H1 (cell line): ENCODE results near the gene ME3. TPM values are rescaled to one million over a fixed set of nuclear protein-coding genes. Genes with fewer than 3 reads are reported as not detected.

Source experiments
- CTCF ChIA-PET: fragments of 300-600 bp; sonication (Branson Sonifier 250); formaldehyde crosslinking; loops from one replicate; lab custom pipeline; 2021; ENCODE audit not compliant: partially characterized antibody; lab: Charles Lee
- POLR2A ChIA-PET: fragments of 300-600 bp; sonication (Branson Sonifier 250); formaldehyde crosslinking; loops from one replicate; lab custom pipeline; 2021; ENCODE audit warnings: inconsistent platforms; ENCODE audit not compliant: partially characterized antibody; lab: Charles Lee
- DNase-seq, 2 experiments: peaks; one replicate each; pipeline versions ENCODE4 v3.0.0 to v3.0.0-alpha.2; 2010 to 2022; ENCODE audit warnings: low spot score in 2 of 2, low read depth in 1 of 2, mixed read lengths in 1 of 2
- FAIRE-seq: peaks from 2 replicates; lab custom pipeline; 2011; peaks lifted over from hg19 to GRCh38; lab: Jason Lieb, UNC
- H2AFZ ChIP-seq: 2 replicates; pipeline ENCODE4 v1.8.1; 2012; ENCODE audit warnings: low read length, inconsistent platforms
- H2AK5ac ChIP-seq: 2 replicates; pipeline ENCODE4 v1.6.1; 2013; ENCODE audit warnings: low read depth, low read length
- H2BK120ac ChIP-seq: replicated peaks from 2 replicates; pipeline ENCODE3; 2013; ENCODE audit warnings: low read depth, low read length, inconsistent platforms
- H2BK12ac ChIP-seq: 2 replicates; pipeline ENCODE4 v1.6.1; 2013; ENCODE audit warnings: low read depth, low read length
- H2BK15ac ChIP-seq: 2 replicates; pipeline ENCODE4 v1.6.1; 2013; ENCODE audit warnings: low read length
- H2BK20ac ChIP-seq: 2 replicates; pipeline ENCODE4 v1.6.1; 2013; ENCODE audit warnings: low read length
- H2BK5ac ChIP-seq: 2 replicates; pipeline ENCODE4 v1.6.1; 2013; ENCODE audit warnings: low read depth, low read length
- H3K14ac ChIP-seq: 2 replicates; pipeline ENCODE4 v1.6.1; 2013; ENCODE audit warnings: inconsistent platforms; ENCODE audit not compliant: insufficient read length
- H3K18ac ChIP-seq: 2 replicates; pipeline ENCODE4 v1.6.1; 2013; ENCODE audit warnings: low read length; ENCODE audit errors: extremely low read depth
- H3K23ac ChIP-seq: 2 replicates; pipeline ENCODE4 v1.6.1; 2013; ENCODE audit warnings: inconsistent platforms; ENCODE audit not compliant: insufficient read length
- H3K23me2 ChIP-seq: 2 replicates; pipeline ENCODE4 v1.6.1; 2013; ENCODE audit warnings: low read depth, low read length
- H3K27ac ChIP-seq: 2 replicates; pipeline ENCODE4 v1.6.1; 2011; ENCODE audit warnings: low read depth, low read length, inconsistent platforms
- H3K27me3 ChIP-seq, 4 experiments: replicated peaks in 1 of 4; 1 replicate in 1 of 4; 2 replicates in 3 of 4; pipeline versions ENCODE4 v1.6.1 to v1.8.1; 2011 to 2013; ENCODE audit warnings: low read length in 3 of 4, mild to moderate bottlenecking in 3 of 4, inconsistent platforms in 2 of 4, mixed read lengths in 2 of 4, moderate library complexity in 1 of 4; ENCODE audit not compliant: control insufficient read depth in 3 of 4, insufficient read depth in 3 of 4; ENCODE audit errors: extremely low read depth in 1 of 4
- H3K36me3 ChIP-seq, 4 experiments: 2 replicates each; pipeline versions ENCODE4 v1.6.1 to v1.8.1; 2011 to 2013; ENCODE audit warnings: mild to moderate bottlenecking in 4 of 4, low read length in 3 of 4, moderate library complexity in 2 of 4, control low read depth in 1 of 4, inconsistent platforms in 1 of 4; ENCODE audit not compliant: insufficient read depth in 4 of 4, control insufficient read depth in 2 of 4
- H3K4ac ChIP-seq: replicated peaks from 2 replicates; pipeline ENCODE3; 2013; ENCODE audit warnings: low read length, low read depth, mixed read lengths, inconsistent platforms; ENCODE audit not compliant: insufficient read length
- H3K4me1 ChIP-seq, 4 experiments: replicated peaks in 1 of 4; 1 replicate in 1 of 4; 2 replicates in 3 of 4; pipeline versions ENCODE4 v1.6.1 to v1.8.1; 2011 to 2013; ENCODE audit warnings: low read length in 3 of 4, inconsistent platforms in 2 of 4, mixed read lengths in 1 of 4; ENCODE audit not compliant: insufficient read depth in 4 of 4, control insufficient read depth in 3 of 4
- H3K4me2 ChIP-seq, 2 experiments: 2 replicates each; pipeline versions ENCODE4 v1.6.1 to v1.8.1; 2011 to 2013; ENCODE audit warnings: low read depth in 2 of 2, low read length in 2 of 2, control low read depth in 1 of 2, inconsistent platforms in 1 of 2, mild to moderate bottlenecking in 1 of 2; ENCODE audit not compliant: insufficient read depth in 1 of 2
- H3K4me3 ChIP-seq, 4 experiments: fragments of 200-600, 300-600 bp in 1 of 4; sonication (generic), shearing (Covaris generic), sonication (Bioruptor Twin) in 1 of 4; 2 replicates each; pipeline versions ENCODE4 v1.5.1 to v1.8.1; 2011 to 2016; ENCODE audit warnings: low read length in 4 of 4, low read depth in 3 of 4, control low read depth in 2 of 4, inconsistent platforms in 2 of 4, mild to moderate bottlenecking in 2 of 4, mixed read lengths in 1 of 4, moderate library complexity in 1 of 4; ENCODE audit not compliant: insufficient read depth in 2 of 4; ENCODE audit errors: extremely low read depth in 1 of 4
- H3K56ac ChIP-seq: replicated peaks from 2 replicates; pipeline ENCODE3; 2013; ENCODE audit warnings: low read depth, mild to moderate bottlenecking, mixed read lengths, low read length, inconsistent platforms; ENCODE audit not compliant: insufficient read length
- H3K79me1 ChIP-seq: 2 replicates; pipeline ENCODE4 v1.6.1; 2013; ENCODE audit warnings: low read depth, low read length, control low read depth
- H3K79me2 ChIP-seq, 2 experiments: 2 replicates each; pipeline versions ENCODE4 v1.6.1 to v1.8.1; 2012 to 2013; ENCODE audit warnings: low read length in 2 of 2, mild to moderate bottlenecking in 2 of 2, inconsistent platforms in 1 of 2; ENCODE audit not compliant: insufficient read depth in 2 of 2, control insufficient read depth in 1 of 2
- H3K9ac ChIP-seq, 4 experiments: replicated peaks in 1 of 4; 1 replicate in 1 of 4; 2 replicates in 3 of 4; pipeline versions ENCODE4 v1.6.1 to v1.8.1; 2011 to 2013; ENCODE audit warnings: low read depth in 3 of 4, low read length in 3 of 4, control low read depth in 2 of 4, mild to moderate bottlenecking in 2 of 4, moderate library complexity in 2 of 4, inconsistent platforms in 1 of 4; ENCODE audit errors: extremely low read depth in 1 of 4
- H3K9me3 ChIP-seq, 2 experiments: 2 replicates each; pipeline versions ENCODE4 v1.6.1 to v1.8.1; 2012 to 2013; ENCODE audit warnings: mild to moderate bottlenecking in 2 of 2, moderate library complexity in 2 of 2, control low read depth in 1 of 2, inconsistent platforms in 1 of 2, low read depth in 1 of 2, low read length in 1 of 2, mixed read lengths in 1 of 2; ENCODE audit not compliant: insufficient read depth in 2 of 2
- H4K20me1 ChIP-seq, 2 experiments: replicated peaks in 1 of 2; 2 replicates each; pipeline versions ENCODE3 to v1.8.1; 2011 to 2013; ENCODE audit warnings: inconsistent platforms in 2 of 2, low read length in 2 of 2, mild to moderate bottlenecking in 1 of 2; ENCODE audit not compliant: insufficient read depth in 2 of 2, control insufficient read depth in 1 of 2
- H4K5ac ChIP-seq: 2 replicates; pipeline ENCODE4 v1.6.1; 2013; ENCODE audit warnings: low read length, low read depth, mixed read lengths, inconsistent platforms; ENCODE audit not compliant: insufficient read length
- H4K8ac ChIP-seq: 2 replicates; pipeline ENCODE4 v1.8.0; 2013; ENCODE audit warnings: mild to moderate bottlenecking, moderate library complexity, low read length, inconsistent platforms; ENCODE audit not compliant: insufficient read depth; ENCODE audit errors: extremely low read depth
- H4K91ac ChIP-seq: replicated peaks from 2 replicates; pipeline ENCODE3; 2013; ENCODE audit warnings: low read length, mixed read lengths, inconsistent platforms; ENCODE audit not compliant: insufficient read length
- ATF3 ChIP-seq: IDR thresholded peaks from 2 replicates; pipeline ENCODE4 v1.6.1; 2011; ENCODE audit warnings: low read depth, mild to moderate bottlenecking, low read length; ENCODE audit not compliant: insufficient read depth
- BRCA1 ChIP-seq: IDR thresholded peaks from 2 replicates; pipeline ENCODE4 v1.6.1; 2012; ENCODE audit warnings: low read depth, low read length, improper control_type of control experiment
- EZH2 ChIP-seq: fragments of 200-600 bp; sonication (generic); IDR thresholded peaks from 2 replicates; pipeline ENCODE4 v1.7.1; 2012; ENCODE audit warnings: low read depth, mild to moderate bottlenecking, moderate library complexity, low read length, inconsistent platforms; ENCODE audit not compliant: severe bottlenecking
- GTF2F1 ChIP-seq: IDR thresholded peaks from 2 replicates; pipeline ENCODE4 v1.6.1; 2012; ENCODE audit warnings: low read depth, low read length, improper control_type of control experiment, borderline replicate concordance
- HDAC2 ChIP-seq, 2 experiments: fragments of 300-600 bp in 1 of 2; sonication (generic) in 1 of 2; IDR thresholded peaks; 2 replicates each; pipeline ENCODE4 v1.6.1; 2011 to 2012; ENCODE audit warnings: low read depth in 2 of 2, low read length in 2 of 2, mild to moderate bottlenecking in 2 of 2, moderate library complexity in 2 of 2, borderline replicate concordance in 1 of 2, inconsistent platforms in 1 of 2
- KDM5A ChIP-seq: fragments of 200-600 bp; IDR thresholded peaks from 2 replicates; pipeline ENCODE4 v1.7.1; 2012; ENCODE audit warnings: mild to moderate bottlenecking, low read length, inconsistent platforms, mixed read lengths
- MAFK ChIP-seq: IDR thresholded peaks from 2 replicates; pipeline ENCODE4 v1.6.1; 2012; ENCODE audit warnings: low read depth, mild to moderate bottlenecking, improper control_type of control experiment, low read length
- NANOG ChIP-seq: IDR thresholded peaks from 2 replicates; pipeline ENCODE4 v1.6.1; 2011; ENCODE audit warnings: low read length, low read depth, mild to moderate bottlenecking, inconsistent platforms; ENCODE audit not compliant: insufficient read depth, poor library complexity, severe bottlenecking
- SAP30 ChIP-seq: fragments of 300-600 bp; sonication (generic); IDR thresholded peaks from 2 replicates; pipeline ENCODE4 v1.7.1; 2012; ENCODE audit warnings: low read length, moderate library complexity, mild to moderate bottlenecking, inconsistent platforms; ENCODE audit not compliant: insufficient read depth, insufficient replicate concordance
- SIN3A ChIP-seq, 2 experiments: IDR thresholded peaks in 1 of 2; conservative IDR thresholded peaks in 1 of 2; 2 replicates each; pipeline ENCODE4 v1.6.1; 2011 to 2012; ENCODE audit warnings: low read length in 2 of 2, improper control_type of control experiment in 1 of 2, low read depth in 1 of 2, mild to moderate bottlenecking in 1 of 2
- SP2 ChIP-seq: IDR thresholded peaks from 2 replicates; pipeline ENCODE4 v1.6.1; 2012; ENCODE audit warnings: mild to moderate bottlenecking, low read length, inconsistent platforms
- SP4 ChIP-seq: IDR thresholded peaks from 2 replicates; pipeline ENCODE4 v1.6.1; 2012; ENCODE audit warnings: low read length, inconsistent platforms
- TAF7 ChIP-seq: optimal IDR thresholded peaks from 2 replicates; pipeline ENCODE3; 2011; ENCODE audit warnings: low read depth, mild to moderate bottlenecking, inconsistent platforms, low read length, moderate library complexity, borderline replicate concordance
- WGBS, 2 experiments: shearing (Covaris generic) in 1 of 2; methylation state at CpG; one replicate each; pipeline versions ENCODE4 v1.1.6 to v1.1.7; 2013 to 2015; ENCODE audit warnings: low lambda C conversion rate in 2 of 2, mixed read lengths in 2 of 2, inconsistent platforms in 1 of 2, low coverage in 1 of 2, missing lambda C conversion rate in 1 of 2; ENCODE audit not compliant: insufficient replicate concordance in 2 of 2, insufficient coverage in 1 of 2, insufficient read length in 1 of 2; ENCODE audit errors: extremely low coverage in 1 of 2, missing lambda C conversion rate in 1 of 2; 5-methylcytosine and 5-hydroxymethylcytosine counted together
- polyA plus RNA-seq, 7 experiments: library from polyadenylated mRNA; depleted of rRNA in 3 of 7; stranded (reverse) in 5 of 7; unstranded in 2 of 7; fragments of >200 nt in 5 of 7; fragments of 200-250 nt in 2 of 7; gene quantifications; 1 replicate in 5 of 7; 2 replicates in 1 of 7; 4 replicates in 1 of 7; pipeline versions ENCODE4 v1.2.1 to v1.2.3, GENCODE V29; 2011 to 2013; ENCODE audit warnings: missing spikeins in 2 of 7, mixed read lengths in 2 of 7
- total RNA-seq: library from RNA; stranded (reverse); fragmentation: NEBNext Ultra II Directional; extraction: Animal tissue kit (Norgen Biotek cat#: 25700); gene quantifications from 2 replicates; pipeline ENCODE4 v1.2.1, GENCODE V29; 2021

ME3 gene
- total and polyA plus RNA-seq, 2 of the 8 experiments (the other 6 are each of a cell fraction or from before 2014, with no cell fraction given) = 1.5 to 2.8 TPM

DNA sequence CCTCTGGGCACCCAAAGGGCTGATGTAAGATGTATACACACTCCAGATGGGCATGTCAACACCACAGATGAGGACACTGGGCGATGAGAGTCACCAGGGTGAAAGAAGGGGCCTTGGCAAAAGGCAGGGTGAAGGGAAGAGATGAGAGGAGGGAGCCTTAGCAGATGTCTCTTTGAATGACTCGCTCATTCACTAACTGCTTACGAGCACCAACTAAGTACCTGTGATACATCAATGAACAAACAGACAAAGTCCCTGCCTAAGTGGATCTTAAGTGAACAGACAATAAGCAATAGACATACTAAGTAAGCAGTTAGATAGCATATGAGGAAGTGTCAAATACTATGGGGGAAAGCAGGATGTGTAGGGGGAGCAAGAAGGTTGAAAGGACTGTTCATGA, 7.5 kb downstream of the ME3 start:
- Histone ChIP-seq H2AFZ (no peak overlapping the region), H4K5ac (no peak overlapping the region), H2BK20ac (no peak overlapping the region), H3K23me2 (no peaks in the 10 kb centered on the region), H3K18ac (no peak overlapping the region), H3K27ac (no peak overlapping the region), H2AK5ac (no peak overlapping the region), H3K79me1 (no peaks in the 10 kb centered on the region), H4K91ac (no peak overlapping the region), H3K4me1 (no peaks in the 10 kb centered on the region), H3K56ac (no peak overlapping the region), H3K4me2 (no peak overlapping the region), H3K9me3 (no peaks in the 10 kb centered on the region), H4K20me1 (no peaks in the 10 kb centered on the region), H3K36me3 (no peaks in the 10 kb centered on the region), H3K4me3 (no peak overlapping the region), H2BK15ac (no peak overlapping the region), H2BK12ac (no peak overlapping the region), H3K27me3 (no peaks in the 10 kb centered on the region), H3K79me2 (no peaks in the 10 kb centered on the region), H2BK120ac (no peak overlapping the region), H3K4ac (no peak overlapping the region), H4K8ac (no peak overlapping the region), H3K14ac (no peak overlapping the region), H3K9ac (no peak overlapping the region), H2BK5ac (no peak overlapping the region), H3K23ac (no peak overlapping the region)
- CTCF ChIA-PET = interaction anchor here (2.4 kb wide), 1 partner anchor 56 kb away, joined by 11 read pairs; no protein-coding TSS in a partner anchor
- POLR2A ChIA-PET = no interaction called here
- WGBS, 2 experiments = 91% methylated on average over 3 of the region's 3 CpGs; no CpG with 5 or more reads in 1 of the 2 experiments
- FAIRE-seq (no peak), DNase-seq (no peak)
- TF ChIP-seq EZH2 (no peak), MAFK (no peak), SP4 (no peak), KDM5A (no peak), SIN3A (conservative IDR thresholded peaks at IDR 0.05 in 1 of 2, IDR thresholded peaks at IDR 0.05 in 1 of 2; ENCODE audit: low read depth in 1 of 2, low read length in 2 of 2) (no peak), SP2 (no peak), HDAC2 (IDR thresholded peaks at IDR 0.05; ENCODE audit: borderline replicate concordance in 1 of 2, low read depth in 2 of 2, low read length in 2 of 2) (no peak), TAF7 (no peak), ATF3 (no peak), BRCA1 (no peak), SAP30 (no peak), GTF2F1 (no peak), NANOG (no peak)
